Measurements from ENCODE around the gene GTPBP2.

DNA sequence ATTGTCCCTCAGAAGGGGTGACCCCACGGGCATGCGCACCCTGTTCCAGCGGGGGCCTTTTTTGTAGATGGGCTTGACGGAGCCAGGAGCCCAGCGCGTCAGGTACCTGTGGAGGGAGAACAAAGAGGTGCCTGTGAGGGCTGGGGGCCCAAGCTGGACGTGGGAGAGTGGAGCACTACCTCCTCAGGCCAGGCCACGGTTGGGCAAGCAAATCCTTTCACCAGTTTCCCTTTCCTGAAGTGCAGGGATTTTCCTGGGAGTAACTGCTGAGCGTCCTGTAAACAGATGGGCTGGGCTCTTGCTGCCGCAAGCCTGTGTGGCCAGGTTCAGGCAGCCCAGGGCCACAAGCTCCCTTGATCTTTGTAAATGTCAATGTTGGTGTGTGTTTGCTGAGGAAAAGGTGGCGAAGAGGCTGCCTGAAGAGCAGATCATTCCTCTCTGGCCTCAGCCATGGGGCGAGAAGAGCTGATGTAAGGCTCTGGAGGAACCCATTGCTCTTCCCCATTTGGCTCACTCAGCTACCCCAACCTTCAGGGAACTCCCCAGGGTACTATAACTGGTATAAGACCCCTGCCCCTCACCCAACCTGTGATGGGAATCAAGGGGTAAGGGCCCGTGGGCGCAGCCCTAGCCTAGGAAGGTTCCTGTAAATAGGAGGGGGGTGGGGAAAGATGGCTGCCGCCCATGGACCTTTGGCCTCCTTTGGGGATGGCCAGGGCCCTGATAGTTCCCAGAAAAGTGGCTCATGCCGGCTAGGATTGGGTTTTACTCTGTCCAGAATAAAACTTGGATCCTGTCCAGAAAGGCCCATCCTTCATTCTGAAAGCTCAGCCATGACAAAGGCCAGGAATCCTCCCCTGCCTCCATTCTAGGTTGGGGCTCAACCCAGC is 43.0 kb upstream of the GTPBP2 start:
- TF ChIP-seq, protein P1, sequence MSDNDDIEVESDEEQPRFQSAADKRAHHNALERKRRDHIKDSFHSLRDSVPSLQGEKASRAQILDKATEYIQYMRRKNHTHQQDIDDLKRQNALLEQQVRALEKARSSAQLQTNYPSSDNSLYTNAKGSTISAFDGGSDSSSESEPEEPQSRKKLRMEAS (IDR thresholded peaks at IDR 0.05) = no peak
- TF ChIP-seq, protein P2, sequence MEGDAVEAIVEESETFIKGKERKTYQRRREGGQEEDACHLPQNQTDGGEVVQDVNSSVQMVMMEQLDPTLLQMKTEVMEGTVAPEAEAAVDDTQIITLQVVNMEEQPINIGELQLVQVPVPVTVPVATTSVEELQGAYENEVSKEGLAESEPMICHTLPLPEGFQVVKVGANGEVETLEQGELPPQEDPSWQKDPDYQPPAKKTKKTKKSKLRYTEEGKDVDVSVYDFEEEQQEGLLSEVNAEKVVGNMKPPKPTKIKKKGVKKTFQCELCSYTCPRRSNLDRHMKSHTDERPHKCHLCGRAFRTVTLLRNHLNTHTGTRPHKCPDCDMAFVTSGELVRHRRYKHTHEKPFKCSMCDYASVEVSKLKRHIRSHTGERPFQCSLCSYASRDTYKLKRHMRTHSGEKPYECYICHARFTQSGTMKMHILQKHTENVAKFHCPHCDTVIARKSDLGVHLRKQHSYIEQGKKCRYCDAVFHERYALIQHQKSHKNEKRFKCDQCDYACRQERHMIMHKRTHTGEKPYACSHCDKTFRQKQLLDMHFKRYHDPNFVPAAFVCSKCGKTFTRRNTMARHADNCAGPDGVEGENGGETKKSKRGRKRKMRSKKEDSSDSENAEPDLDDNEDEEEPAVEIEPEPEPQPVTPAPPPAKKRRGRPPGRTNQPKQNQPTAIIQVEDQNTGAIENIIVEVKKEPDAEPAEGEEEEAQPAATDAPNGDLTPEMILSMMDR (IDR thresholded peaks at IDR 0.05; ENCODE audit: control extremely low read depth in 1 of 3, insufficient read depth in 1 of 3, low read depth in 1 of 3, low read length in 3 of 3) = no peak
- TF ChIP-seq ZNF274 (IDR thresholded peaks at IDR 0.05; ENCODE audit: borderline replicate concordance, extremely low read depth, low read length) = no peak
- no peak for TF ChIP-seq RFX5 (IDR thresholded peaks at IDR 0.05; ENCODE audit: borderline replicate concordance, low read depth, low read length)
- no peak for TF ChIP-seq CEBPB (IDR thresholded peaks at IDR 0.05; ENCODE audit: low read depth, low read length)
- no peak for TF ChIP-seq EP300 (IDR thresholded peaks at IDR 0.05; ENCODE audit: borderline replicate concordance in 1 of 2, low read depth in 2 of 2, low read length in 2 of 2)
- no peak for TF ChIP-seq HDAC2 (IDR thresholded peaks at IDR 0.05; ENCODE audit: borderline replicate concordance in 1 of 2, low read depth in 2 of 2, low read length in 2 of 2)
- no peak for TF ChIP-seq FOSL1 (IDR thresholded peaks at IDR 0.05; ENCODE audit: insufficient read depth, low read depth, low read length)
- TF ChIP-seq RNF2 (IDR thresholded peaks at IDR 0.05; ENCODE audit: borderline replicate concordance, low read depth, low read length, missing control alignments, poor library complexity, severe bottlenecking) = no peak
- TF ChIP-seq JUND (IDR thresholded peaks at IDR 0.05; ENCODE audit: low read length) = no peak
